Neural progenitor cell (in vitro differentiated cells): ENCODE results near the gene ZNF135. TPM values are rescaled to one million over a fixed set of nuclear protein-coding genes. Genes with fewer than 3 reads are reported as not detected.

Experiments
- DNase-seq: peaks from one replicate; pipeline ENCODE4 v3.0.0-alpha.2; 2016; ENCODE audit warnings: low spot score
- H2AFZ ChIP-seq: fragments of 200-600 bp; sonication (generic); replicated peaks from 2 replicates; pipeline ENCODE4 v1.6.1; 2016; ENCODE audit warnings: antibody characterized with exemption
- H3F3A ChIP-seq: fragments of 200-600 bp; sonication (generic); 2 replicates; pipeline ENCODE4 v1.6.1; 2016; ENCODE audit warnings: antibody characterized with exemption, low read depth
- H3K27ac ChIP-seq: fragments of 200-600 bp; sonication (generic); 2 replicates; pipeline ENCODE4 v1.5.1; 2016; ENCODE audit warnings: mild to moderate bottlenecking
- H3K27me3 ChIP-seq: fragments of 200-600 bp; sonication (generic); 2 replicates; pipeline ENCODE4 v1.6.1; 2016; ENCODE audit warnings: mild to moderate bottlenecking, moderate library complexity
- H3K36me3 ChIP-seq: fragments of 200-600 bp; sonication (generic); 2 replicates; pipeline ENCODE4 v1.5.1; 2016
- H3K4me1 ChIP-seq: fragments of 200-600 bp; sonication (generic); 2 replicates; pipeline ENCODE4 v1.6.1; 2016; ENCODE audit warnings: mixed run types
- H3K4me2 ChIP-seq: fragments of 200-600 bp; sonication (generic); 2 replicates; pipeline ENCODE4 v1.6.1; 2016
- H3K4me3 ChIP-seq: fragments of 200-600 bp; sonication (generic); 2 replicates; pipeline ENCODE4 v1.5.1; 2016
- H3K79me2 ChIP-seq: fragments of 200-600 bp; sonication (generic); 2 replicates; pipeline ENCODE4 v1.6.1; 2016; ENCODE audit warnings: low read depth
- H3K9ac ChIP-seq: fragments of 200-600 bp; sonication (generic); 2 replicates; pipeline ENCODE4 v1.6.1; 2016
- H3K9me3 ChIP-seq: fragments of 200-600 bp; sonication (generic); 2 replicates; pipeline ENCODE4 v1.5.1; 2016; ENCODE audit warnings: low read depth
- H4K20me1 ChIP-seq: fragments of 200-600 bp; sonication (generic); 2 replicates; pipeline ENCODE4 v1.6.1; 2016; ENCODE audit warnings: low read depth
- H3K27ac Mint-ChIP-seq: 3 replicates; pipeline ENCODE4 v1.8.0; 2021; ENCODE audit warnings: mixed read lengths
- H3K27me3 Mint-ChIP-seq: 2 replicates; pipeline ENCODE4 v1.8.0; 2022; ENCODE audit warnings: low read depth, mild to moderate bottlenecking, inconsistent platforms, moderate library complexity, mixed read lengths; ENCODE audit not compliant: insufficient read depth
- H3K36me3 Mint-ChIP-seq: 3 replicates; pipeline ENCODE4 v1.8.0; 2021; ENCODE audit warnings: mixed read lengths
- H3K4me1 Mint-ChIP-seq: 3 replicates; pipeline ENCODE4 v1.8.0; 2021; ENCODE audit warnings: mixed read lengths
- H3K4me3 Mint-ChIP-seq: 3 replicates; pipeline ENCODE4 v1.8.0; 2021; ENCODE audit warnings: mild to moderate bottlenecking, moderate library complexity, mixed read lengths
- H3K9me3 Mint-ChIP-seq: 3 replicates; pipeline ENCODE4 v1.8.0; 2020; ENCODE audit warnings: mixed read lengths
- EZH2 ChIP-seq: fragments of 200-600 bp; sonication (generic); IDR thresholded peaks from 2 replicates; pipeline ENCODE4 v1.6.1; 2017; ENCODE audit warnings: antibody characterized with exemption, mild to moderate bottlenecking, moderate library complexity
- EZH2phosphoT487 ChIP-seq: fragments of 200-600 bp; sonication (generic); IDR thresholded peaks from 2 replicates; pipeline ENCODE4 v1.6.1; 2017; ENCODE audit warnings: antibody characterized with exemption
- total RNA-seq: library from RNA; depleted of rRNA; stranded (reverse); fragments of >200 nt; gene quantifications from 2 replicates; pipeline ENCODE4 v1.2.3, GENCODE V29; 2015; ENCODE audit warnings: low replicate concordance
- TF ChIP-seq, protein P1 (sequence below): fragments of 200-600 bp; sonication (generic); IDR thresholded peaks from 2 replicates; pipeline ENCODE4 v1.5.1; 2017; ENCODE audit warnings: antibody characterized with exemption, mild to moderate bottlenecking

Gene ZNF135
- total RNA-seq, 1 donor from 2014 or later: 11.1 TPM

DNA sequence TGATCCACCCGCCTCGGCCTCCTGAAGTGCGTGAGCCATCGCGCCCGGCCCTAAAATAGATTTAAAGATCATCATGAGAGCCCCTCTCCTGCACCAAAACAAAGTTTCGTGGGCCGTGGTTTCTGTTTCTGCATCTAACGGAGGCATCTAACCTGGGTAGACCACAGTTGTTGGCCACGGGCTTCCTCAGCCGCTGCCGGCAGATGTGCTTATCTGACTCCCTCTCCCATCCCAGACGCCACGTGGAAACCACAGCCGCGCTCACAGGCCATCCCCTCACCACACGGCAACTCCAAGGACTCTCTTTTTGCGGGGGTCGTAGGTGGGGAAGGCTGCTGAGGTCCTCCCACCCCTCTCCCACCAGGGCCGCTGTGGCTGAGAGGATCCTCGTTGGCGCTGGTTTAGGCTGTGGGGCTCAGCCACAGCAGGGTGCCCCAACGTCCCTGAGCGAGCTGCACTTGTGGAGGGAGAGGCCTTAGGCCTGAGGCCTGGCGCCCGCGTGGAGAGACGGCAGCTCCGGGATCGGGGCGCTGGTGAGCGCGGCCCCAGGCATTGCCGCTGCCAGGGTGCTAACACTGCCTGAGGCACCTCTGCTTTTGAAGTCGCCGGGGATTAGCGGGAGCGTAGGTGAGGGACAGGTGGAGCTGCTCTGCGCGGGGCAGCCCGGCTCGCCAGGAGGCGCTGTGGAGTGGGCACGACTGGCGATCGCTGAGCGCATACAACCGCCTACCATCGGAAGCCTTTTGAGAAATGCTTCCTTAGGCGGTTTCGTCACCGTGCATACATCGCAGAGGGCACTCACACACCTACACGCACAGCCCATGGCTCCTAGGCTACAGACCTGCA lies 16.4 kb upstream of the ZNF135 start:
- H3F3A ChIP-seq: peaks cover 9% of the 10 kb centered on the region
- peaks cover 12% of the 10 kb centered on the region for H3K27me3 ChIP-seq
- Mint-ChIP-seq H3K36me3 (peaks cover 6% of the 10 kb centered on the region), H3K27ac (no peak overlapping the region), H3K9me3 (peaks cover 59% of the 10 kb centered on the region), H3K4me3 (no peak overlapping the region), H3K27me3 (peaks cover 5% of the 10 kb centered on the region), H3K4me1 (no peaks in the 10 kb centered on the region)
- H3K4me1 ChIP-seq: peaks cover 14% of the 10 kb centered on the region
- H4K20me1 ChIP-seq: no peaks in the 10 kb centered on the region
- H2AFZ ChIP-seq: no peak overlapping the region
- H3K4me3 ChIP-seq: no peak overlapping the region
- no peak for TF ChIP-seq EZH2phosphoT487
- TF ChIP-seq, protein P1, sequence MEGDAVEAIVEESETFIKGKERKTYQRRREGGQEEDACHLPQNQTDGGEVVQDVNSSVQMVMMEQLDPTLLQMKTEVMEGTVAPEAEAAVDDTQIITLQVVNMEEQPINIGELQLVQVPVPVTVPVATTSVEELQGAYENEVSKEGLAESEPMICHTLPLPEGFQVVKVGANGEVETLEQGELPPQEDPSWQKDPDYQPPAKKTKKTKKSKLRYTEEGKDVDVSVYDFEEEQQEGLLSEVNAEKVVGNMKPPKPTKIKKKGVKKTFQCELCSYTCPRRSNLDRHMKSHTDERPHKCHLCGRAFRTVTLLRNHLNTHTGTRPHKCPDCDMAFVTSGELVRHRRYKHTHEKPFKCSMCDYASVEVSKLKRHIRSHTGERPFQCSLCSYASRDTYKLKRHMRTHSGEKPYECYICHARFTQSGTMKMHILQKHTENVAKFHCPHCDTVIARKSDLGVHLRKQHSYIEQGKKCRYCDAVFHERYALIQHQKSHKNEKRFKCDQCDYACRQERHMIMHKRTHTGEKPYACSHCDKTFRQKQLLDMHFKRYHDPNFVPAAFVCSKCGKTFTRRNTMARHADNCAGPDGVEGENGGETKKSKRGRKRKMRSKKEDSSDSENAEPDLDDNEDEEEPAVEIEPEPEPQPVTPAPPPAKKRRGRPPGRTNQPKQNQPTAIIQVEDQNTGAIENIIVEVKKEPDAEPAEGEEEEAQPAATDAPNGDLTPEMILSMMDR: peak; percentile 46
- H3K9ac ChIP-seq: no peak overlapping the region
- H3K9me3 ChIP-seq: no peaks in the 10 kb centered on the region
- H3K27ac ChIP-seq: no peak overlapping the region
- peak; percentile 51 for DNase-seq
- no peaks in the 10 kb centered on the region for H3K79me2 ChIP-seq
- H3K36me3 ChIP-seq: no peaks in the 10 kb centered on the region
- no peak overlapping the region for H3K4me2 ChIP-seq

DNA sequence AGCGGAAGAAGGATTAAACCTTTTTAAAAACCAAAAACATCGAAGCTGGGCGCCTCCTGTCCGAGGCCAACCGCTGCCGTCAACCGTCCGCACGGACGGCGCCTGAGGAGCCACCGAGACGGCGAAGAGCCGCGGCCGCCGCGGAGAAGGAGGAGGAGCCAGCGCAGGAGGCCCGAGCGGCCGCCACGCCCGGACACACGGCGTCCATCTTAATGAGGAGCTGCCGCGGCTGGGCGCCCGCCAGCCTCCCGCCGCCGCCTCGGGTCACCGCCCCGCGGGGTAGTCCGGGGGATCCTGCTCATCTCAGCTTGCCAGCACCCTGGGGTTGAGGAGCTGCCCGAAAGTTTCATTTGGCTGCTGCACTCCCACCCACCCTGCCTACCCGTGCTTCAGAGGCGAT lies 14.7 kb upstream of the ZNF135 start:
- TF ChIP-seq EZH2 (no peak), EZH2phosphoT487 (no peak)
- TF ChIP-seq, protein P1: no peak
- H3K4me1 Mint-ChIP-seq: no peaks in the 10 kb centered on the region
- no peak overlapping the region for H3K4me3 ChIP-seq
- peaks cover 8% of the 10 kb centered on the region for H3K27me3 Mint-ChIP-seq
- H3K9me3 ChIP-seq: no peaks in the 10 kb centered on the region
- H4K20me1 ChIP-seq: no peaks in the 10 kb centered on the region
- H3K4me2 ChIP-seq: no peak overlapping the region
- no peaks in the 10 kb centered on the region for H3K79me2 ChIP-seq
- H3F3A ChIP-seq: no peaks in the 10 kb centered on the region
- H3K36me3 Mint-ChIP-seq: peaks cover 8% of the 10 kb centered on the region
- H3K36me3 ChIP-seq: no peaks in the 10 kb centered on the region
- peaks cover 61% of the 10 kb centered on the region for H3K9me3 Mint-ChIP-seq
- no peak for DNase-seq
- H3K4me3 Mint-ChIP-seq: no peak overlapping the region
- no peaks in the 10 kb centered on the region for H3K4me1 ChIP-seq
- H3K27me3 ChIP-seq: peaks cover 12% of the 10 kb centered on the region
- H3K27ac ChIP-seq: no peak overlapping the region
- H3K27ac Mint-ChIP-seq: no peak overlapping the region
- H3K9ac ChIP-seq: no peak overlapping the region
- no peak overlapping the region for H2AFZ ChIP-seq

DNA sequence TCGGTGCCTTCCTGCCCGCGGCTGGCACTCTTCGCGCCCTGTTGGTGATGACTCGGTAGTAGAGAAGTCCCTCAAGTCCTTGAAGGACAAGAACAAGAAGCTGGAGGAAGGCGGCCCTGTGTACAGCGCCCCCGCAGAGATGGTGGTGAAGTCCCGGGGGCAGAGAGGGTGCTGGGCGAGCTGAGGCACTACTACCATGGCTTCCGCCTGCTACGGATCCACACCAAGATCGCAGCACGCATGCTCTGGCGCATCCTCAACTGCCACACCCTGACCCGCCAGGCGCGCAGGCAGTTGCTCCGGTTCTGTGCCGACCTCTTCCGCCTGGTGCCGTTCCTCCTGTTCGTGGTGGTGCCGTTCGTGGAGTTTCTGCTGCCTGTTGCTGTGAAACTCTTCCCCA lies 14.2 kb upstream of the ZNF135 start:
- H3K4me1 ChIP-seq: no peaks in the 10 kb centered on the region
- Mint-ChIP-seq H3K4me3 (no peak overlapping the region), H3K4me1 (no peaks in the 10 kb centered on the region), H3K36me3 (peaks cover 8% of the 10 kb centered on the region), H3K27ac (no peak overlapping the region), H3K27me3 (peaks cover 8% of the 10 kb centered on the region), H3K9me3 (peaks cover 64% of the 10 kb centered on the region)
- TF ChIP-seq, protein P1: no peak
- TF ChIP-seq EZH2: no peak
- no peak for TF ChIP-seq EZH2phosphoT487
- peaks cover 12% of the 10 kb centered on the region for H3K27me3 ChIP-seq
- no peaks in the 10 kb centered on the region for H3K9me3 ChIP-seq
- no peak overlapping the region for H3K9ac ChIP-seq
- H2AFZ ChIP-seq: no peak overlapping the region
- H4K20me1 ChIP-seq: no peaks in the 10 kb centered on the region
- no peak for DNase-seq
- no peaks in the 10 kb centered on the region for H3F3A ChIP-seq
- no peak overlapping the region for H3K4me3 ChIP-seq
- H3K27ac ChIP-seq: no peak overlapping the region
- no peaks in the 10 kb centered on the region for H3K36me3 ChIP-seq
- H3K4me2 ChIP-seq: no peak overlapping the region
- no peaks in the 10 kb centered on the region for H3K79me2 ChIP-seq
